Erythroblast (primary cell): Measurements from ENCODE around the gene MT1G.

ENCODE experiments used
- GATA1 ChIP-seq: IDR thresholded peaks from 2 replicates; pipeline ENCODE4 v1.6.1; 2011; ENCODE audit warnings: low read depth, mild to moderate bottlenecking, control low read depth, low read length, moderate library complexity
- POLR2A ChIP-seq: IDR thresholded peaks from 2 replicates; pipeline ENCODE4 v1.6.1; 2011; ENCODE audit warnings: mild to moderate bottlenecking, low read length

DNA sequence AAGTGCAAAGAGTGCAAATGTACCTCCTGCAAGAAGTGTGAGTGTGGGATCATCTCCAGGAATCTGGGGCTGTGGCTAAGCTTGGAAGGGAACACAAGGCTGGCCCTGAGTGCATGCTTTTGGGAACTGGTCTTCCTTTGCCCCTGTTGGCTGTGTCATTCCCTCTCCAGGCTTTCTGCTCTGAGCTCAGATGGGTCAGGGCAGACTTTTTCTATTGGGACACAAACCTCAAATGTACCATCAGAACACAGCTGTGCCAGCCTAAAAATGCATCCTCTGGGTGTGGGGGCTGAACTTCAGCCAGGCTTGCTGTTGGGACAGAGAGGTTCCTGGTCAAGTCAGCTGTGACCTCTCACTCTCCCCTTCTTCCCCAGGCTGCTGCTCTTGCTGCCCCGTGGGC lies 15.3 kb downstream of the MT1G start:
- TF ChIP-seq POLR2A (no peak), GATA1 (no peak)
